Ovary (tissue), 9 donors: ENCODE data around the gene RARRES2. TPM values are rescaled to one million over a fixed set of nuclear protein-coding genes. Genes with fewer than 3 reads are reported as not detected.
"Not testable (repeated sequence)": the region's sequence is repeated elsewhere in the genome, so short reads cannot be mapped to it uniquely, and the experiment has no call there.

Experiments
- DNase-seq, 5 donors: peaks; one replicate each; pipeline ENCODE4 v3.0.0-alpha.2; 2019 to 2020
- H3K27ac ChIP-seq, 2 donors: fragments of 200-600 bp; one replicate each; pipeline versions ENCODE4 v1.5.1 to v1.8.0; 2019 to 2022
- H3K27me3 ChIP-seq: fragments of 200-600 bp; one replicate; pipeline ENCODE4 v1.8.0; 2022
- H3K36me3 ChIP-seq: fragments of 200-600 bp; sonication (generic); one replicate; pipeline ENCODE4 v1.5.1; 2019
- H3K4me1 ChIP-seq: one replicate; pipeline ENCODE4 v1.8.1; 2013; ENCODE audit warnings: mild to moderate bottlenecking, moderate library complexity; ENCODE audit not compliant: insufficient read depth
- H3K4me3 ChIP-seq: fragments of 200-600 bp; sonication (generic); one replicate; pipeline ENCODE4 v1.5.1; 2017
- H3K9me3 ChIP-seq, 2 donors: fragments of 200-600 bp in 1 of 2; sonication (generic) in 1 of 2; one replicate each; pipeline versions ENCODE4 v1.5.1 to v1.8.1; 2013 to 2019; ENCODE audit warnings: mild to moderate bottlenecking in 1 of 2, moderate library complexity in 1 of 2
- WGBS, 3 donors: extraction: QIAGEN DNeasy Blood & Tissue Kit in 1 of 3; methylation state at CpG; one replicate each; pipeline versions ENCODE4 v1.1.5 to v1.1.7; 2013 to 2017; 5-methylcytosine and 5-hydroxymethylcytosine counted together
- intact Hi-C, 4 donors: fragments of 100-400 bp; cut with DNase I; formaldehyde crosslinking; loops; one replicate each; pipeline versions ENCODE4 v1.11.0 to v1.15.1; 2022 to 2023
- polyA plus RNA-seq, 2 donors: library from polyadenylated mRNA; stranded (reverse); fragments of 200-250 nt in 1 of 2; fragments of 350-450 nt in 1 of 2; fragmentation: Illumina TruSeq in 1 of 2; extraction: RNeasy Lipid Tissue Mini Kit (QIAGEN cat#74804) in 1 of 2; gene quantifications; one replicate each; pipeline ENCODE4 v1.2.3, GENCODE V29; 2013 to 2014
- total RNA-seq, 7 donors: library from RNA; depleted of rRNA in 2 of 7; stranded (reverse); fragments of >200 nt in 2 of 7; fragmentation: NEBNext Ultra II Directional in 3 of 7; extraction: Animal tissue kit (Norgen Biotek cat#: 25700) in 3 of 7; gene quantifications; one replicate each; pipeline versions ENCODE4 v1.1.0 to v1.2.4, GENCODE V29; 2016 to 2023
- donor health status: DM: no; HTN: no; CAD: no; lungs with moderate emphysema.
- donor health status: DM: no; HTN: no; CAD: no.
- donor health status: Bipolar disorder and iron deficiency.
- donor health status: DM: yes; HTN: yes; CAD: no.
- donor health status: DM: no; HTN: no; CAD: no.
- donor health status: DM: yes; HTN: yes; CAD: no.

Gene RARRES2
- total and polyA plus RNA-seq, 9 donors, result 92.5 to 761 (median 518) TPM

DNA sequence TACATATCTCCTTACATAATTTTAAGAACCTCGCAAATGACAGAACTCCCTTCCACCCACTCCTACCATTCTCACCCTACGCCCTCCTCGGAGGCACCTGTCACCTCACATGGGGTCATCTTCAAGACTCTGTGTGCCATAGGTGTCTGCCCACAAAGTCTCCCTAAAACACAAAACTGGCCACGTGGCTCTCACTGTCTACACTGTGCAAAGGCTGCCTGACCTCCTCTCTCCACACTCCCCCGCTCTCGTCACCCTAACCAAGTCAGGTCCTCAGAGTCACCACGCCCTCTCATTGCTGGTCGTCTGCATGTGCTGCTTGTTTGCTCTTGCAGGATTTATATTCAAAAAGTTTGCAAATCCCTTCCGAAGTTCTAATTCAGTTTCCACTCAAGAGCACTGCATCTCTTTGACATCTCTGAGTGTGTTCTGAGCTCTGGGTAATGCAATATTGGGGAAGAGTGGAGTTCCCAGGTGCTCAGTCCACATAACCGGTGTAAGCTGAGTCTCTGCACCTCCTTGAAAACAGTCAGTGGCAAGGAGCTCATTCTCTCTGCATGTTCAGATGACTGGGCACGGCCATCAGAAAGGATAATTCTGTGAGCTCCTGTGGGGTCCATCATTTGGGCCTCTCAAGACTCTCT, 36.0 kb downstream of the RARRES2 start:
- H3K4me1 ChIP-seq, H3K27me3 ChIP-seq, H3K36me3 ChIP-seq, DNase-seq, H3K4me3 ChIP-seq, H3K9me3 ChIP-seq, intact Hi-C loops, H3K27ac ChIP-seq: not testable (repeated sequence)
- 86 to 89% (median 88%) methylated on average over 11 of the region's 11 CpGs for WGBS, 3 donors

GRCh38 chr7:150304499-150305258, 36.8 kb downstream of the RARRES2 start:
- H3K9me3 ChIP-seq, intact Hi-C loops, H3K27me3 ChIP-seq, H3K36me3 ChIP-seq, DNase-seq, H3K4me3 ChIP-seq, H3K4me1 ChIP-seq, H3K27ac ChIP-seq: not testable (repeated sequence)
- WGBS, 3 donors, result 49 to 83% (median 64%) methylated on average over 7 to 8 of the region's 8 CpGs

DNA sequence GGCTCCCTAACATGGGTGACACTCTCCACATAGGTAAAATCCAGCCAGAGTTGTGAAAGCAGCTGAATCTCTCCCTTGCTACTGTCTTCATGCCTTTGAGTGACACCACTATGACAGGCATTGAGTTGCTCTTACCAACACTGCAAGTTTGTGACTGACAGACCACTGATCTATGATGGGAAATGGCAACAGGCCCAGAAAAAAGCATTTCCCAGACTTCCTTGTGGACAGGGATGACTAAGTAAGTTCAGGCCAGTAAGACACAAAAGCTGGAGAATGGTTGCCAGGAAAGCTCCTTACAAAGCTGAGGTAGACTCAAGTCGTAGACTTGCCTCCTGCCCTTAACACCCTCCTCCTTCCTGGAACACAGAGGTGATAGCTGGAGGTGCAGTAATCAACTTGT, 38.5 kb downstream of the RARRES2 start:
- WGBS, 3 donors, result 59 to 79% (median 67%) methylated on average over 1 of the region's 1 CpG
- DNase-seq, H3K36me3 ChIP-seq: not testable (repeated sequence)

GRCh38 chr7:150297978-150298377, 43.5 kb downstream of the RARRES2 start:
- H3K4me3 ChIP-seq, intact Hi-C loops: not testable (repeated sequence)

More for the DNA sequence above, 38.5 kb downstream of the RARRES2 start:
- H3K4me3 ChIP-seq, H3K9me3 ChIP-seq, H3K27me3 ChIP-seq, H3K27ac ChIP-seq, intact Hi-C loops, H3K4me1 ChIP-seq: not testable (repeated sequence)

DNA sequence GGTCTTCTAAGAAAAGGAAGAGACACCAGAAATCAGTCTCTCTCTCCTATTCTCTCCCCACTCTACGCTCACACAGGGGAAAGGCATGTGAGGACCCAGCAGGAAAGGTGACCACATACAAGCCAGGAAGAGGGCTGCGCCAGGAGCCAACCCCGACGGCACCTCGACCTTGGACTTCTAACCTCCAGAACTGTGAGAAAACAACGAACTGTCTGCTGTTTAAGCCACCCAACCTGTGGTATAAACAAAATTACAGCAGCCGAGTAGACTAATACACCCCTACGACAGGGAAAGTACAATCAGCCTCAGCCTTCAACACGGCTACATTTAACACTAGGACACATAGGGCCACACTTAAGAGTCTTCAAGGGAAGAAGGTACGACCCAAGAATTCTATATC, 44.6 kb downstream of the RARRES2 start:
- H3K27me3 ChIP-seq, H3K27ac ChIP-seq, H3K4me3 ChIP-seq, DNase-seq, intact Hi-C loops, H3K4me1 ChIP-seq, H3K9me3 ChIP-seq, H3K36me3 ChIP-seq: not testable (repeated sequence)
- 67 to 70% (median 69%) methylated on average over 4 to 9 of the region's 10 CpGs for WGBS, 3 donors

More at GRCh38 chr7:150297978-150298377, 43.5 kb downstream of the RARRES2 start:
- H3K4me1 ChIP-seq, H3K36me3 ChIP-seq, DNase-seq, H3K27me3 ChIP-seq, H3K9me3 ChIP-seq, H3K27ac ChIP-seq: not testable (repeated sequence)

DNA sequence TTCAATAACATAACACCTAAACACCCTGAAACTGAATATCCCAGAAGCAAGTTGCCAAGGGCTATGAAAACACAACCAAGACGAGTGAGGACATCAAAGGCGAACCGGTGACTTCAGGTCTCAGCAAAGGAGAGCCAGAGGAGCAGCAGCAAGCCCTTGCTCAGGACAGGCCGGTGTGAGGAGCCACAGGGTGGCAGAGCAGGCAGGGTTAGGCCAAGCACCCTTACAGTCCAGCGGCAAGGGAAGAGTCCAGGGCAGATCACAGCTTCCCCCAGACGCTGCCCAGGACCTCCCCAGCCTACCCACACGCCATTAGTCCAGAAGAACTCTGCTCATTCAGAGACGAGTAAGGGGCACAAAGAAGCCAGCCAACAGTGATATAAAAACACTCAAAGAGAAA, 45.8 kb downstream of the RARRES2 start:
- H3K27me3 ChIP-seq, H3K4me3 ChIP-seq, DNase-seq, H3K36me3 ChIP-seq, H3K4me1 ChIP-seq, H3K27ac ChIP-seq, H3K9me3 ChIP-seq, intact Hi-C loops: not testable (repeated sequence)
- WGBS, 3 donors, result 80% methylated on average over 3 of the region's 8 CpGs; no CpG with 5 or more reads in 2 of the 3 donors

GRCh38 chr7:150295027-150295426, 46.4 kb downstream of the RARRES2 start:
- DNase-seq, H3K27ac ChIP-seq, H3K4me1 ChIP-seq, H3K27me3 ChIP-seq, H3K9me3 ChIP-seq, intact Hi-C loops, H3K4me3 ChIP-seq, H3K36me3 ChIP-seq: not testable (repeated sequence)
- WGBS, 3 donors, result 95 to 98% (median 97%) methylated on average over 8 of the region's 8 CpGs

DNA sequence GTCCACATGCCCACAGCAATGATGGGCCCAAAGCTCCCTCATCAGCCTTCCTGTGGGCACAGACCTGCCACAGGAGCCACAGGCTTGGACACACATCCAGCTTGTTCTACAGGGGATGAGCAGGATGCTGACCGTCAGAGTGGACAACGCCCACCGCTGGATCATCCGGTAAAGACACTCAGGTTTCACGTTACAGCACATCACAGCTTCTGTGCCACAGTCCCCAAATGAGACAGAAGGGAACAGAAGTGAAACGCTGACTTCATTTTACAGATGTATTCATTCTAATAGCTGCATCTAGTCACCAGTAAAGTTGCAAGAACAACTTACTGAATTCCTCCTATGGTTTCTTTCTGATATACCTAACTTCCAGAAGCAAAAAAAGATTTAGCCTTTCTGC, 51.1 kb downstream of the RARRES2 start:
- intact Hi-C loops, result not testable (repeated sequence)
- WGBS, 3 donors, result 47 to 64% (median 51%) methylated on average over 6 of the region's 6 CpGs

GRCh38 chr7:150288816-150289215, 52.6 kb downstream of the RARRES2 start:
- not testable (repeated sequence) for H3K4me1 ChIP-seq, H3K27ac ChIP-seq, H3K9me3 ChIP-seq, DNase-seq, H3K36me3 ChIP-seq, H3K4me3 ChIP-seq, H3K27me3 ChIP-seq
- 92 to 97% (median 95%) methylated on average over 5 of the region's 6 CpGs for WGBS, 3 donors
- intact Hi-C loops, result loop anchor here in 1 of 4 donors (5.0 kb wide), 1 partner anchor 133 kb away; no protein-coding TSS in a partner anchor

More for the DNA sequence above, 51.1 kb downstream of the RARRES2 start:
- H3K27me3 ChIP-seq, H3K36me3 ChIP-seq, H3K9me3 ChIP-seq, H3K4me1 ChIP-seq, H3K4me3 ChIP-seq, H3K27ac ChIP-seq, DNase-seq: not testable (repeated sequence)

Other genes starting within 250 kb of the RARRES2 start
- gene LRRC61, start 18.3 kb downstream of the RARRES2 start, total RNA-seq, result 10 to 100 TPM; 21.8 to 34.9 (median 27.1) TPM
- gene LRRC61, start 18.3 kb downstream of the RARRES2 start, polyA plus RNA-seq, result 10 to 100 TPM in 1 of 2 donors, 1 to 10 TPM in 1; 3.0 to 18.5 TPM
- 10 to 100 TPM in 2 of 7 donors, 1 to 10 TPM in 5; 3.4 to 11.3 (median 6.0) TPM for gene ACTR3C, start 18.1 kb downstream of the RARRES2 start, total RNA-seq
- 1 to 10 TPM; 1.6 to 1.8 TPM for gene ACTR3C, start 18.1 kb downstream of the RARRES2 start, polyA plus RNA-seq
- gene REPIN1, start 27.2 kb upstream of the RARRES2 start, total RNA-seq, result 10 to 100 TPM; 43.9 to 92.0 (median 74.2) TPM
- 10 to 100 TPM; 21.6 to 50.0 TPM for gene REPIN1, start 27.2 kb upstream of the RARRES2 start, polyA plus RNA-seq
- gene ZNF775, start 37.7 kb upstream of the RARRES2 start, total RNA-seq, result 10 to 100 TPM in 5 of 7 donors, 1 to 10 TPM in 2; 5.5 to 13.9 (median 10.9) TPM
- 10 to 100 TPM in 1 of 2 donors, under 1 TPM in 1; 0.28 to 11.2 TPM for gene ZNF775, start 37.7 kb upstream of the RARRES2 start, polyA plus RNA-seq
- 10 to 100 TPM in 1 of 7 donors, 1 to 10 TPM in 6; 2.1 to 10.3 (median 5.5) TPM for gene GIMAP8, start 109.0 kb upstream of the RARRES2 start, total RNA-seq
- gene GIMAP8, start 109.0 kb upstream of the RARRES2 start, polyA plus RNA-seq, result 10 to 100 TPM; 12.2 to 22.8 TPM
- 1 to 10 TPM; 2.3 to 9.1 (median 6.1) TPM for gene GIMAP7, start 173.2 kb upstream of the RARRES2 start, total RNA-seq
- gene GIMAP7, start 173.2 kb upstream of the RARRES2 start, polyA plus RNA-seq, result 10 to 100 TPM; 25.1 to 30.3 TPM
- gene GIMAP4, start 225.8 kb upstream of the RARRES2 start, total RNA-seq, result 10 to 100 TPM in 3 of 7 donors, 1 to 10 TPM in 4; 5.4 to 18.8 (median 9.6) TPM
- gene GIMAP4, start 225.8 kb upstream of the RARRES2 start, polyA plus RNA-seq, result 10 to 100 TPM; 19.7 to 59.3 TPM